HG03575 (cell line): Measurements from ENCODE around the gene SPATA2.
"Not testable (repeated sequence)": the region's sequence is repeated elsewhere in the genome, so short reads cannot be mapped to it uniquely, and the experiment has no call there.

ENCODE experiments used
- ATAC-seq: cut with Tn5 transposase; IDR thresholded peaks from one replicate; pipeline ENCODE4 v1.9.1; 2021; ENCODE audit not compliant: unreplicated experiment, insufficient number of reproducible peaks, low FRiP score; ENCODE audit errors: extremely low read depth

The SPATA2 gene

GRCh38 chr20:49915380-49916145, at the start of gene SPATA2:
TSS of gene SPATA2 (minus strand) at chr20:49915529. CDS start at chr20:49908490, 7,039 bp downstream.
- no peak for ATAC-seq

DNA sequence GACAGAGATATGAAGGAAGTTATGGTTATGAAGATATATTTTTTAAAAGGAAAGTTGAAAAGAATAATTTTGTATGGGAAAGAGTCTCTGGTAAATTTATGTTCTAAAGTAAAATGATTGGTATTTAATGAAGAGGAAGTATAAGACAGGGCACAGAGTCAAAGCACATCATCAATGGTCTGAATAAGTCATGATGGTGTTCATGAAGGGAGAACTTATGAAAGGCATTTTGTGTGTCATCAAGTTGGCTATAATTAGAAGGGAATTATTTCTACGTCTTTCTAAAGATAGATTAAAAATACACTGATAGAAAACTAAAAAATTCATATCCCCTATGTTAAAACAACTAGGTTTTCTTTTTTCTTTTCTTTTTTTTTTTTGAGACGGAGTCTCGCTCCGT, 46.1 kb upstream of the SPATA2 start:
- no peak for ATAC-seq

GRCh38 chr20:49957089-49957938, 42.0 kb upstream of the SPATA2 start:
- ATAC-seq, result not testable (repeated sequence)

- no peak for ATAC-seq
Observed at GRCh38 chr20:49956689-49957088, 41.4 kb upstream of the SPATA2 start.

GRCh38 chr20:49955830-49956396, 40.6 kb upstream of the SPATA2 start:
- not testable (repeated sequence) for ATAC-seq

DNA sequence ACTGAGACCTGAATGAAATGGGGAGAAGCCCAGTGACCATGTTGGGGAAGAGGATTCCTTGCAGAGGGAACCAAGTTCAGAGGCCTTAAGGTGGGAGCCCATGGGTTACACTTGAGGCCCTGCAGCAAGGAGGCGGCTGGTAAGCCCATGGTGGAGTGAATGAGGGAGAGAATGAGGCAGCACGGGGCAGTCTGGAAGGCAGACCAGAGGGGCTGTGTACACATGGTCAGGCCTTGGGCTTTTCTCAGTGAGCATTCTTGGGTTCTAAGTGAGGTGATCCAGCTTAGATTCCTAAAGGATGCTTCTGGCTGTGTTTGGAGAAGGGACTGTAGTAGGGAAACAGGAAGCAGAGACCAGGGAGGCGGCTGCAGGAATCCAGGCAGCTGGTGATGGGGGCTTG, 39.8 kb upstream of the SPATA2 start:
- no peak for ATAC-seq

GRCh38 chr20:49951151-49951550, 35.8 kb upstream of the SPATA2 start:
- ATAC-seq, result no peak

- ATAC-seq, result no peak
Observed at GRCh38 chr20:49948809-49949507, 33.6 kb upstream of the SPATA2 start.

GRCh38 chr20:49948178-49948577, 32.8 kb upstream of the SPATA2 start:
- no peak for ATAC-seq

- no peak for ATAC-seq
Observed at GRCh38 chr20:49945701-49946477, 30.6 kb upstream of the SPATA2 start.

GRCh38 chr20:49945306-49945700, 30.0 kb upstream of the SPATA2 start:
- ATAC-seq, result no peak

DNA sequence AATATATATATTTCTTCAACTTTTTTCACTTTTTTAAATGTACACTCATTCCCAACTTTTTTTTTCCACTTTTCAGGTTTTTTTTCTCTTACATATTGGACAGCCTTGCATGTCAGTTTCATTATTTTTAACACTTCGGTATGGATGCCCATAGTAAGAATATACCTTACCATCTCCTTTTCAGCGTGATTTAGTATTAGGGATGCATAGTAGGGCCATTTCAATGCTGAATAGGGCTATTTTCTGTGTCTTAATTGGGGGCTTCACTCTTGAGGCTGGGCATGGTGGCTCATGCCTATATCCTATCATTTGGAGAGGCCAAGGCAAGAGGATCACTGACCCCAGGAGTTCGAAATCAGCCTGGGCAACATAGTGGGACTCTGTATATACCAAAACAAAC, 27.6 kb upstream of the SPATA2 start:
- ATAC-seq, result no peak

DNA sequence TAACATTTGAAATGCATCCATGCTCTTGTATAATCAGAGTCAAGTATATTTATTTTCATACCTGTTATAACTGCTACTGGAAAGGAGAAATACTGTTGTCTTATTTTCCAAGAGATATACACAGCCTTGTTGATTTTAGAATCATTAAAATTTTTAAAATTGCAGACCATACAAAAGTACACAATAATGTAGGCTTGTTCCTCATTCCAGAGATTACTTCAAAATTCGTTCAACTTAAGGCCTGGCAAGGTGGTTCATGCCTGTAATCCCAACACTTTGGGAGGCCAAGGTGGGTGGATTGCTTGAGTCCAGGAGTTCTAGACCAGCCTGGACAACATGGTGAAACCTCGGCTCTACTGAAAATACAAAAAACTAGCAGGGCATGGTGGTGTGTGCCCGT, 27.0 kb upstream of the SPATA2 start:
- ATAC-seq, result no peak

DNA sequence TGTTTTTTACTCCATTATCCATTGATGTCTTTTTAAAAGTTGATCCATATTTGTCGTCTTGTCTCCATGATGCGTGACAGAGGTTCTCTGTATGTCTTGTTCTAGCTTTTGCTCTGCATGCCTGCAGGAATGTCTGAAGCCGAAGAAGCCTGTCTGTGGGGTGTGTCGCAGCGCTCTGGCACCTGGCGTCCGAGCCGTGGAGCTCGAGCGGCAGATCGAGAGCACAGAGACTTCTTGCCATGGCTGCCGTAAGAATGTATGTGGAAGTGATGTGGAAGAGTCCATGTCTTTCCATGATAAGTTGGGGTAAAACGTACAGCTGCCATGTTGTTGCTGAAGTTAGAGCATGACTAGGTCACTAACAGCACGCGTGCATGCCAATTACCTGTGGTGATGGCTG, 26.1 kb upstream of the SPATA2 start:
- no peak for ATAC-seq

- no peak for ATAC-seq
Observed at GRCh38 chr20:49938173-49939163, 23.1 kb upstream of the SPATA2 start.

DNA sequence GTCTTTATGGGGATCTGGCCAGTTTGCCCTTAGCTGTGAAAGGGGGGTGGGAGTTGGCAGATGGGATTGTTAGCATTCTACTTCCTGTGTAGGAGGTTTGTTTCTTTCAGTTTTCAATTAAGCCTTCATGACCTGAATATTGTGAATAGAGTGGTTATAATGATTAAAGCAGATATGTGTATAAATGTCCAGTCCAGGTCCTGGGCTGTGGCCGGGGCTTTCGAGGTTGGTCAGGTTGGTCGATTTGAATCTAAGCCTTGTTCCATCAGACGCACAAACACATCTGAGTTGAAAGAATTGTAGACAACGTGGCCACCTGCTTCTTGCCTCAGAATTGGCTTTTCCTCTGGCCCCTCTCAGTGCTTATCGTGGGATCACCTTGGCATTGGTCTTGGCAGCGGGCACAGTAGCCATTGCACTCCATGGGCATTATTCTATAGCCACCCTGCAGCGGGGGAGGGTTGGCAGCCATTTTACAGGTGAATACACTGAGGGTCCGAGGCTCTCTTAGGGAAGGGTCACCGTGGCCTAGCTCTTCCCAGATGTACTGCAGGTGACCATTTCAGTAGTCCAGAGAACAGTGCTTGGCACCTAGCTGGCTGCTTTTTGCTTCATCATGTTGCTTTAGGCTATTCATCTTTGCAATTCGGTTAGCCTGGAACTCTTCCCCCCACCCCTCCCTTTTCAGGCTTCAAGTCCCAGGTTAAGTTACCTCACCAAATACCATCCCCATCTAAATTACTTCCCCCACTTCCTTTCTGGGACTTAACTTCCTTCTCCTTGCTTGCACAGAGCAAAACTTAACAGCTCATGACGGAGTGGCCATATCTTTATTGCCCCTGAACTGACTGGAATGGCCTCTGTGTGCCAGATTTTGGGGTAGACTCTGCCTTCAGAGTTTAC, 21.9 kb upstream of the SPATA2 start:
- ATAC-seq, result no peak
